22Rv1 (cell line): Measurements from ENCODE around the gene RTP3.

Source experiments
- CTCF ChIP-seq: fragments of 450-650 bp; IDR thresholded peaks from 2 replicates; pipeline ENCODE4 v1.5.1; 2017; ENCODE audit warnings: mild to moderate bottlenecking
- ZFX ChIP-seq: fragments of 450-650 bp; IDR thresholded peaks from 2 replicates; pipeline ENCODE4 v1.6.1; 2017; ENCODE audit warnings: antibody characterized with exemption, borderline replicate concordance

- TF ChIP-seq CTCF, result no peak
- TF ChIP-seq ZFX, result no peak
Measured at GRCh38 chr3:46489875-46490274, 7.9 kb upstream of the RTP3 start.
